ENCODE data around the gene OR2V2. TPM values are rescaled to one million over a fixed set of nuclear protein-coding genes. Genes with fewer than 3 reads are reported as not detected.
"Not testable (repeated sequence)": the region's sequence is repeated elsewhere in the genome, so short reads cannot be mapped to it uniquely, and the experiment has no call there.

Gene OR2V2
- total RNA-seq, 1 donor from 2014 or later: not detected

- no peak for DNase-seq (ENCODE audit: missing footprints)
- intact Hi-C loops (cut with DNase I): no loop called here
- ATAC-seq: no peak
Observed at GRCh38 chr5:181134259-181134658, 13.1 kb upstream of the OR2V2 start.

- DNase-seq (ENCODE audit: missing footprints) (no peak), ATAC-seq (no peak)
- intact Hi-C loops (cut with DNase I): no loop called here
Observed at GRCh38 chr5:181136361-181136955, 10.9 kb upstream of the OR2V2 start.

GRCh38 chr5:181138258-181138657 is 9.1 kb upstream of the OR2V2 start:
- no peak for ATAC-seq
- intact Hi-C loops (cut with DNase I): no loop called here
- DNase-seq (ENCODE audit: missing footprints): no peak

GRCh38 chr5:181140766-181141165 is 6.6 kb upstream of the OR2V2 start:
- DNase-seq (ENCODE audit: missing footprints) (peak; percentile 43), ATAC-seq (no peak)
- intact Hi-C loops (cut with DNase I): no loop called here

GRCh38 chr5:181142054-181142453 is 5.3 kb upstream of the OR2V2 start:
- no peak for DNase-seq (ENCODE audit: missing footprints)
- intact Hi-C loops (cut with DNase I): no loop called here
- ATAC-seq: no peak

- ATAC-seq (no peak), DNase-seq (ENCODE audit: missing footprints) (no peak)
- intact Hi-C loops (cut with DNase I): no loop called here
Observed at GRCh38 chr5:181145133-181145532, 2.3 kb upstream of the OR2V2 start.

- ATAC-seq (no peak), DNase-seq (ENCODE audit: missing footprints) (no peak)
- intact Hi-C loops (cut with DNase I): no loop called here
Observed at GRCh38 chr5:181149355-181149754, 2.0 kb downstream of the OR2V2 start.

GRCh38 chr5:181149806-181150733 is 2.7 kb downstream of the OR2V2 start:
- ATAC-seq (no peak), DNase-seq (ENCODE audit: missing footprints) (no peak)
- intact Hi-C loops (cut with DNase I): loop anchor here (10.0 kb wide), 2 partner anchors 285 to 365 kb away; partner anchors contain the start of gene ZFP62

- ATAC-seq (no peak), DNase-seq (ENCODE audit: missing footprints) (no peak)
- intact Hi-C loops (cut with DNase I): loop anchor here (10.0 kb wide), 2 partner anchors 286 to 366 kb away; partner anchors contain the start of gene ZFP62
Observed at GRCh38 chr5:181151146-181151545, 3.8 kb downstream of the OR2V2 start.

- ATAC-seq (no peak), DNase-seq (ENCODE audit: missing footprints) (no peak)
- intact Hi-C loops (cut with DNase I): loop anchor here (10.0 kb wide), 2 partner anchors 288 to 368 kb away; partner anchors contain the start of gene ZFP62
Observed at GRCh38 chr5:181152406-181152805, 5.0 kb downstream of the OR2V2 start.

GRCh38 chr5:181153814-181154213 is 6.4 kb downstream of the OR2V2 start:
- intact Hi-C loops (cut with DNase I): loop anchor here (10.0 kb wide), 2 partner anchors 289 to 369 kb away; partner anchors contain the start of gene ZFP62
- no peak for ATAC-seq
- no peak for DNase-seq (ENCODE audit: missing footprints)

GRCh38 chr5:181156758-181157157 is 9.4 kb downstream of the OR2V2 start:
- intact Hi-C loops (cut with DNase I): loop anchor here (10.0 kb wide), 2 partner anchors 292 to 372 kb away; partner anchors contain the start of gene ZFP62
- DNase-seq (ENCODE audit: missing footprints) (no peak), ATAC-seq (no peak)

- DNase-seq (ENCODE audit: missing footprints): no peak
- ATAC-seq: no peak
- intact Hi-C loops (cut with DNase I): loop anchor here (10.0 kb wide), 2 partner anchors 294 to 374 kb away; partner anchors contain the start of gene ZFP62
Observed at GRCh38 chr5:181158869-181159268, 11.5 kb downstream of the OR2V2 start.

- intact Hi-C loops (cut with DNase I): loop anchor here (10.0 kb wide), 2 partner anchors 295 to 375 kb away; partner anchors contain the start of gene ZFP62
- ATAC-seq (peak; percentile 94), DNase-seq (ENCODE audit: missing footprints) (peak; percentile 91)
Observed at GRCh38 chr5:181159286-181160151, 12.1 kb downstream of the OR2V2 start.

GRCh38 chr5:181160152-181160754 is 12.9 kb downstream of the OR2V2 start:
- intact Hi-C loops (cut with DNase I): no loop called here
- ATAC-seq (peak; percentile 41), DNase-seq (ENCODE audit: missing footprints) (peak; percentile 81)

GRCh38 chr5:181160755-181161533 is 13.6 kb downstream of the OR2V2 start:
- ATAC-seq; intact Hi-C loops (cut with DNase I); DNase-seq (ENCODE audit: missing footprints): not testable (repeated sequence)

GRCh38 chr5:181161534-181162175 is 14.3 kb downstream of the OR2V2 start:
- intact Hi-C loops (cut with DNase I): no loop called here

More at GRCh38 chr5:181161534-181162175, 14.3 kb downstream of the OR2V2 start:
- no peak for ATAC-seq
- no peak for DNase-seq (ENCODE audit: missing footprints)
